GM18870 (cell line): ENCODE measurements around the gene NUDT4.
A peak's percentile ranks its signal among the peaks of the same experiment; 100 is the strongest.
"Not testable (repeated sequence)": the region's sequence is repeated elsewhere in the genome, so short reads cannot be mapped to it uniquely, and the experiment has no call there.

Source experiments
- ATAC-seq: cut with Tn5 transposase; IDR thresholded peaks from one replicate; pipeline ENCODE4 v1.9.1; 2021; ENCODE audit warnings: moderate library complexity; ENCODE audit not compliant: unreplicated experiment

The NUDT4 gene

GRCh38 chr12:93425736-93426411, 48.1 kb downstream of the NUDT4 start:
- ATAC-seq = no peak

- ATAC-seq = no peak
Measured at GRCh38 chr12:93426412-93426805, 48.7 kb downstream of the NUDT4 start.

GRCh38 chr12:93427779-93428564, 50.2 kb downstream of the NUDT4 start:
- no peak for ATAC-seq

DNA sequence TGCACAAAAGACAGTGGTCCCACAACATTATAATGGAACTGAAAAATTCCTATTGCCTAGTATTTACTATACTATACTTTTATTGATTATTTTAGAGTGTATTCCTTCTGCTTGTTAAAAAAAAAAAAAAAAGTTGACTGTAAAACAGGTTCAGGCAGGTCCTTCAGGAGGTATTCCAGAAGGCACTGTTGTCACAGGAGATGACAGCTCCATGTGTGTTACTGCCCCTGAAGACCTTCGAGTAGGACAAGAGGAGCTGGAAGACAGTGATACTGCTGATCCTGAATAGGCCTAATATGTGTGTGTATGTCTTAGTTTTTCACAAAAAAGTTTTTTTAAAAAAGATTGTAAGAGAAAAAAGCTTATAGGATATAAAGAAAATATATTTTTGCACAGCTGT, 51.7 kb downstream of the NUDT4 start:
- no peak for ATAC-seq

GRCh38 chr12:93429852-93430251, 52.1 kb downstream of the NUDT4 start:
- no peak for ATAC-seq

DNA sequence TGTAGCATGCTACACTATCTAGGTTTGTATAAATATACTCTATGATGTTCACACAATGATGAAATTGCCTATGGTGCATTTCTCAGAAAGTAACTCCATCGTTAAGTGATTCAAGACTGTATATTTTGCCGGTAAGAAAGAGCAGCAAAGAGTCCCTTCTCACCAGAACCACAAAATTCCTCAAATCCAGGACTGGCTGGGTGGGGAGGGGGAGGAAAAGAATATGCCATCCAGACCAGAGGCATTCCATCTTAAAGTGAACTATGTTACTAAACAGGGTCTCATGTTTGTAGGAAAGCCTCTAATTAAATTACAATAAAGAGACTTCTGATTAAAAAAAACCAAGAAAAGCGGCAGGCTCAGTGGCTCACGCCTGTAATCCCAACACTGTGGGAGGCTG, 52.6 kb downstream of the NUDT4 start:
- ATAC-seq = no peak

DNA sequence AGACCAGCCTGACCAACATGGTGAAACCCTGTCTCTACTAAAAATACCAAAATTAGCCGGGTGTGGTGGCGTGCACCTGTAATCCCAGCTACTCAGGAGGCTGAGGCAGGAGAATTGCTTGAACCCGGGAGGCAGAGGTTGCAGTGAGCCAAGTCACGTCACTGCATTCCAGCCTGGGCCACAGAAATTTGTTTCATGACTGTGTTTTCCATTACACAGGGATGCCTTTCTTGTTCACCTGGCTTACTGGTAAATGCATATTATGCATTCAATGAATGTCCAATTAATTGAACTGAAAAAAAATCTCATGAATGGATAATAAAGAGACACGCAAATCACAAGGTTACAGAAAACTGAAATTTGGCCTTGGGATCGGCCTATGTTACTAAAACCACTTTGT, 54.3 kb downstream of the NUDT4 start:
- not testable (repeated sequence) for ATAC-seq

GRCh38 chr12:93434256-93434865, 56.6 kb downstream of the NUDT4 start:
- ATAC-seq = no peak

DNA sequence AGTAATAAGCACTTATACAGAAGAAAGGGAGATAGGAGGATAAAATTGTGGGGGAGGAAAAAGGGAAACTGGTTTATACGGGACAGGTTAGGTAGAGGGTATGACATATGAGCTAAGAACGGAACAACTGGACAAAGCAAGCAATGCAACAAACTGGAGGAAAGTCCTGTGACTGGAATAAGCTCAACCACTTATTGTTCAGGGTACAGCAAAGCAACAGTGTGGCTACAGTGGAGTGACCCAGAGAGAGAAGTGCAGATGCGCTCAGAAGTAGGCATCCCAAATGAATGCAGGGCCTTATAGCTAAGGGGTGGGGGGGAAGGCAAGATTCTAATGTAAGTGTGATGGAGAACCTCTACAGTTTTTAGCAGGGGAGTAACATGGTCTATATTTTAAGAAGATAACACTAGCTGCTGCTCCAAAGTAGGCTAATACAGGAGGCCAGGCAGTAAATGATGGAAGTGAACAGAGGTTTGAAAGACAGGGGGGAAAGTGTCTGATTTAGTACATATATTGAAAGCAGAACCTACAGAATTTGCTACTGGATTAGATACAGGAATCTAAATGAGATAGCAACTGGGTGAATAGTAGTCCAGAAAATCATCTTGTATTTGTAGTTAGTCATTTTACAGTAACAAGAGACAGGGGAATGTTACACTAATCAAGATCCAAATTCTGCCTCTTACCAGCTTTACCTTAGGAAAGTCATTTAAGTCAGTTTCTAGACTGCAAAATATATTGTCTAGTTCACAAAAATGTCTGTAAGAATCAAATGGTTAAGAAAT, 60.7 kb downstream of the NUDT4 start:
- no peak for ATAC-seq

DNA sequence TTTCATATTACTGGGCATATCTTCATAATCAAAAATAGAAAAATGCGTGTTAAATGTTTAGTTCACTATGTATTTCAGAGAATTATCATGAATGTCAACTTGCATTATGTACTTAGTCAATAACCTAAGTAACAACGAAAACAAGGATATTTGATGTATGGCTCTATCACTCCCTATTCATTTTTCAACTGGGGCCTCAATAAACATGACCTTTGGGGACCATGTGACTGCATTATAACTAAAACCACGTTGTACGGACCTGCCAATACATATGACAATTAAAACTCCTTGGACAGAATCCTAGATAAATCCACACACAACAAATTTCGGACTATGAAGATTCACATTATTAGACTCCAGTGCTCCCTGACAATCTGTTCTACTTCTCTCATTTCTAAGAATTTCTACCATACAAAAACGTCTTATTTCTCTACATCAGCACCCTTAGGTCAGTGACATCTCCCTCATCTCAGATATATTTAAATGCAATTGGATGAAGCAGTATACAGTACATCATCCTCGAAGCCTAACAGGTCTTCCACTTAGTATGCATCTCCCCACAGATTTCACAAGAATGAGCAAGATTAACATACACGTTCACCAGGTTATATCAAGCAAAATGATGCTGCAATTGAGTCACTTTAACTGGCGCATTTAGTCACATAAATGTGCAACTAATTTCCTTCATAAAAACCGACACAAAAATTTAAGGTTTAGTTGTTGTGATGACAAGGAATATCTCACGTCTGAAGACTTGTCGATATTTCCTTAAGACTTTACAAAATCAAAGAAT, 62.5 kb downstream of the NUDT4 start:
- no peak for ATAC-seq

- ATAC-seq = no peak
Measured at GRCh38 chr12:93441081-93441616, 63.4 kb downstream of the NUDT4 start.

GRCh38 chr12:93441617-93442410, 64.1 kb downstream of the NUDT4 start, which contains the start of gene UBE2N:
TSS of gene UBE2N (minus strand) at chr12:93441947. CDS start at chr12:93441884, 63 bp downstream.
- peak; percentile 47 for ATAC-seq

- no peak for ATAC-seq
Measured at GRCh38 chr12:93442411-93443340, 65.0 kb downstream of the NUDT4 start.

DNA sequence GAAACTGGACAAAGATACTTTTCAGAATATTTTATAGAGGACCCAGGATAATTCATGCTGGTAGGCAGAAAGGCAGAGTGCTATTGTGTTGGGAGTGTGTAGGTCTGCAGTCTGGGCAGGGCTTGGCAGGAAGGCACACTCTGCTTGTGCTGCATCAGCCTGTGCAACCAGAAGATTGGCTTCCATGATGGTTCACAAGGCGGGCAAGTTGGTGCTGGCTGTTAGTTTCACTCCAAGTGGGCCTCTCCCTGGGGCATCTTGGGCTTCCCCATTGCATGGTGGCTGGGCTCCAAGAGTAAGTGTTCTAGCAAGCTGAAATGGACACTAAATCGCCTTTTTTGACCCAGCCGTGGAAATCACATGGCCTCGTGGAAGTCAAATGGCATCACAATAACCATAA, 65.9 kb downstream of the NUDT4 start:
- no peak for ATAC-seq

DNA sequence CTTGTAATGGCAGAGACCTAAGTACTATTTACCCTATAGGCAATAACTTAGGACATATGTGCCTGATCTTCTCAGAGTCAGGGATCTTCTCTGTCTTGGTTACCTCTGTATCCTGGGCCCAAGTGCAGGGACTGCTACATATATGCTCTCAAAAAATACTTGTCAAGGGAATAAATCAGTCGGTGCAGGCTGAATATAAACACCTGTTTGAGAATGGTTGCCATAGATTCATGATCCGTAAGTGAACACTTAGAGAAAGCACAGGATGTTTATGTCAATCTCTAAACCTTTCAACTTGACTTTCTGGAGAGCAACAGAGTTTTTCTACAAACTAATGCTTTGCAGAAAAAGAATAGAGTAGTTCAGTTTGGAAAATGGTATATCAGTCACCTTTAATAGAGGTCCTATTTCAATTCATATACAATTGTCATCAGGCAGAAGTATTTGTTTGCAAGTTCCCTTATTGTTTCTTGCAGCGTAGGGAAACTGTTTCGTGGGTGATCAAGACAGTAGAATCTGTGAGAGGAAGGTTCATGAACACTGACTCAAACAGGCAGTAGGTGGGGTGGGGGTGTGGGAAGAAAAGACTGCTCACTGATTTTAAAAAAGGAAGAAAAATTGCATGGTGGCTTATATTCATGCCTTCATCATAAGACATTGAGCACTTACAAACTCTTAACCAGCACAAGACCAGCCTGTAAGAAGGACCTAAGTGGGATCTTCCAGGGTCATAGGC, 70.0 kb downstream of the NUDT4 start:
- no peak for ATAC-seq

DNA sequence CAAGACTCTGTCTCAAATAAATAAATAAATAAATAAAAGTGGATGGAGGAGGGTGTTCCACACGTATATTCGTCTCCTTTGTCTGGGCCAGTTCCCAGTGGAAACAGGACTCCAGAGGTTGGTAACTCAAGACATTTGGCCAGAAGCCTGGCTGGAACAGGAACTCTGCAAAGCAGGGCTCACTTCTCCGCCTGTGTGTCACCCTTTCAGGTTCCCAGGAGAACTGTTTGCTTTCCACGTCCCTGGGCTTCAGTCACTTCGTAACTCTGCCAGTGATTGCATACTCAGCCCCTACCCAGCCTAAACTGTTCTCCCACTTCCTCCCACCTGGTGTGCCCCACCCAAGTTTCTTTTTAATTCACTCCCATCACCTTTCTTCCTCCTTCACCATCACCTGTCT, 71.1 kb downstream of the NUDT4 start:
- no peak for ATAC-seq

DNA sequence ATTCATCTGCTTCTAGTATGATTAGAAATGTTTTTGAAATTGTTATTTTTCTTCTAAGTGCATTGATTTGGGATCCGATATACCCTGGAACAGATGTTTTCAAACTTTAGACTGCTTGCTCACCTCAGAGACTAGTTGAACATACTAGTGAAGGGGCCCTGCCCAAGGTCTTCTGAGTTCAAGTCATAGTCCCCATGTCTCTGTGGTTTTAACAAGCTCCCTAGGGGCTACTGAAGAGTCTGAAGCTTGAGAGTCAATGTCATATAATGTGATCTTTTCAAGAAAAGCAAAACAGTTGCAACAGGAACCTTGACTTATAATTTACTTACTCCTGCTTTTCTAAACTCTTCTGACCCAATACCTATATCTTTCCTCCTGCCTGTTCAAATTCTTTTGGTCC, 71.6 kb downstream of the NUDT4 start:
- peak; percentile 83 for ATAC-seq
